ENCODE measurements around the gene SERPINA6. TPM values are rescaled to one million over a fixed set of nuclear protein-coding genes. Genes with fewer than 3 reads are reported as not detected.
A peak's percentile ranks its signal among the peaks of the same experiment; 100 is the strongest.
"Not testable (repeated sequence)": the region's sequence is repeated elsewhere in the genome, so short reads cannot be mapped to it uniquely, and the experiment has no call there.

Gene SERPINA6
- total RNA-seq, 1 experiment from 2014 or later, result not detected

- TF ChIP-seq RAD21 (IDR thresholded peaks at IDR 0.05; ENCODE audit: low read depth) (no peak), CBX3 (IDR thresholded peaks at IDR 0.05; ENCODE audit: low read depth) (no peak), SIN3A (IDR thresholded peaks at IDR 0.05; ENCODE audit: low read depth) (no peak), TCF7L2 (IDR thresholded peaks at IDR 0.05; ENCODE audit: borderline replicate concordance, extremely low read depth, insufficient read depth, insufficient read length) (no peak), ELF1 (IDR thresholded peaks at IDR 0.05; ENCODE audit: borderline replicate concordance, low read depth) (no peak), FOSL1 (IDR thresholded peaks at IDR 0.05; ENCODE audit: low read depth) (no peak), POLR2A (IDR thresholded peaks at IDR 0.05; ENCODE audit: borderline replicate concordance, extremely low read depth, insufficient read depth, insufficient read length) (no peak), ATF3 (IDR thresholded peaks at IDR 0.05) (no peak)
- TF ChIP-seq, protein P1, sequence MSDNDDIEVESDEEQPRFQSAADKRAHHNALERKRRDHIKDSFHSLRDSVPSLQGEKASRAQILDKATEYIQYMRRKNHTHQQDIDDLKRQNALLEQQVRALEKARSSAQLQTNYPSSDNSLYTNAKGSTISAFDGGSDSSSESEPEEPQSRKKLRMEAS (IDR thresholded peaks at IDR 0.05), result no peak; the same call in 1 of the 2 replicates
- Histone ChIP-seq H3K36me3 (ENCODE audit: control insufficient read depth in 1 of 2, insufficient read depth in 2 of 2, low read length in 2 of 2) (no peaks in the 10 kb centered on the region), H3K4me3 (replicated peaks in 1 of 2; ENCODE audit: low read depth in 1 of 2, low read length in 2 of 2) (no peak overlapping the region), H3K27me3 (ENCODE audit: insufficient read depth, low read length) (no peaks in the 10 kb centered on the region; the same call in 1 of the 2 replicates), H3K27ac (ENCODE audit: low read depth, low read length) (no peak overlapping the region), H3K9me3 (ENCODE audit: control insufficient read depth in 1 of 2, insufficient read depth in 1 of 2, low read depth in 1 of 2, low read length in 2 of 2) (no peaks in the 10 kb centered on the region), H4K20me1 (ENCODE audit: insufficient read depth) (no peaks in the 10 kb centered on the region), H2AFZ (ENCODE audit: low read depth, low read length, poor library complexity, severe bottlenecking) (no peak overlapping the region), H3K79me2 (ENCODE audit: insufficient read depth, low read length) (no peaks in the 10 kb centered on the region), H3K9ac (ENCODE audit: low read length) (no peak overlapping the region), H3K9me2 (ENCODE audit: insufficient read depth) (no peaks in the 10 kb centered on the region), H3K4me1 (ENCODE audit: control insufficient read depth in 1 of 2, insufficient read depth in 2 of 2, low read length in 2 of 2) (peaks cover 14 to 49% of the 10 kb centered on the region in 2 experiments), H3K4me2 (ENCODE audit: low read length) (peak overlapping the region; percentile 33)
- DNase-seq (ENCODE audit: low read depth, low spot score) (no peak), ATAC-seq (no peak)
- intact Hi-C loops (cut with micrococcal nuclease), result no loop called here
- ChIA-PET RAD21 (ENCODE audit: low non-redundant PET in 1 of 2, low total read pairs in 2 of 2, uncharacterized antibody in 2 of 2, unreplicated experiment in 2 of 2) (no interaction called here), CTCF (no interaction called here), POLR2A (no interaction called here)
- no TSS peak for BruUV-seq (replicated peaks)
Measured at GRCh38 chr14:94346841-94347240, 23.7 kb upstream of the SERPINA6 start.

DNA sequence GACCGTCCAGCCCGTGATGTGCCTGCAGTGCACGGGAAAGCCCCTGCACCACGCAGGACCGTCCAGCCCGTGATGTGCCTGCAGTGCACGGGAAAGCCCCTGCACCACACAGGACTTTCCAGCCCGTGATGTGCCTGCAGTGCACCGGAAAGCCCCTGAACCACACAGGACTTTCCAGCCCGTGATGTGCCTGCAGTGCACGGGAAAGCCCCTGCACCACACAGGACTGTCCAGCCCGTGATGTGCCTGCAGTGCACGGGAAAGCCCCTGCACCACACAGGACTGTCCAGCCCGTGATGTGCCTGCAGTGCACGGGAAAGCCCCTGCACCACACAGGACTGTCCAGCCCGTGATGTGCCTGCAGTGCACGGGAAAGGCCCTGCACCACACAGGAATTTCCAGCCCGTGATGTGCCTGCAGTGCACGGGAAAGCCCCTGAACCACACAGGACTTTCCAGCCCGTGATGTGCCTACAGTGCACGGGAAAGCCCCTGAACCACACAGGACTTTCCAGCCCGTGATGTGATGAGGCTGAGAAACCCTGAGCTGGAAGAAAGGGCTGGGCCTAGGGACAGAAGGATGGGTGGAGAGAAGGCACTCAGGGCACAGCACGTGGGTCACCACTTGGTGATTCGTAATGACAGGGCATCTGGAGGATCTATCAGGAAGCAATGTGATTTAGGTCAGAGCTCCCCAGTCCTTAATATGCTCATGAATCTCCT, 23.1 kb upstream of the SERPINA6 start:
- DNase-seq (ENCODE audit: low read depth, low spot score); POLR2A ChIA-PET; RAD21 ChIA-PET (ENCODE audit: low non-redundant PET in 1 of 2, low total read pairs in 2 of 2, uncharacterized antibody in 2 of 2, unreplicated experiment in 2 of 2): not testable (repeated sequence)

More for the DNA sequence above, 23.1 kb upstream of the SERPINA6 start:
- H3K4me3 ChIP-seq (replicated peaks in 1 of 2; ENCODE audit: low read depth in 1 of 2, low read length in 2 of 2); BruUV-seq (replicated peaks); H3K27ac ChIP-seq (ENCODE audit: low read depth, low read length); H3K36me3 ChIP-seq (ENCODE audit: control insufficient read depth in 1 of 2, insufficient read depth in 2 of 2, low read length in 2 of 2); intact Hi-C loops (cut with micrococcal nuclease); H3K9me3 ChIP-seq (ENCODE audit: control insufficient read depth in 1 of 2, insufficient read depth in 1 of 2, low read depth in 1 of 2, low read length in 2 of 2); H3K27me3 ChIP-seq (ENCODE audit: insufficient read depth, low read length); ATAC-seq; H2AFZ ChIP-seq (ENCODE audit: low read depth, low read length, poor library complexity, severe bottlenecking); CTCF ChIA-PET; H4K20me1 ChIP-seq (ENCODE audit: insufficient read depth); H3K9me2 ChIP-seq (ENCODE audit: insufficient read depth); H3K79me2 ChIP-seq (ENCODE audit: insufficient read depth, low read length); H3K9ac ChIP-seq (ENCODE audit: low read length): not testable (repeated sequence)
- TF ChIP-seq SP1 (IDR thresholded peaks at IDR 0.05; ENCODE audit: low read depth), result peak; percentile 16; the same call in 1 of the 2 replicates
- peak; percentile 42; the same call in 1 of the 2 replicates for TF ChIP-seq FOSL1 (IDR thresholded peaks at IDR 0.05; ENCODE audit: low read depth)
- TF ChIP-seq, protein P1 (IDR thresholded peaks at IDR 0.05), result peak; percentile 65; the same call in 1 of the 2 replicates
- peak overlapping the region; percentile 55 for H3K4me2 ChIP-seq (ENCODE audit: low read length)
- H3K4me1 ChIP-seq (ENCODE audit: control insufficient read depth in 1 of 2, insufficient read depth in 2 of 2, low read length in 2 of 2), result peaks cover 18 to 54% of the 10 kb centered on the region in 2 experiments

All from HCT116 (cell line).